AG10803 (cell line): ENCODE data around the gene SASH1.
A peak's percentile ranks its signal among the peaks of the same experiment; 100 is the strongest.

Source experiments
- DNase-seq: peaks from one replicate; pipeline ENCODE4 v3.0.0; 2010; ENCODE audit warnings: low read depth
- H3K4me3 ChIP-seq: 2 replicates; pipeline ENCODE4 v1.5.1; 2011; ENCODE audit warnings: mild to moderate bottlenecking, low read length, control low read depth
- CTCF ChIP-seq: conservative IDR thresholded peaks from 2 replicates; pipeline ENCODE4 v1.5.1; 2011; ENCODE audit warnings: mild to moderate bottlenecking, low read length, control low read depth, inconsistent platforms

The SASH1 gene

GRCh38 chr6:148509119-148509799 is 166.6 kb downstream of the SASH1 start:
- DNase-seq: peak; percentile 55
- no peak for TF ChIP-seq CTCF
- peak overlapping the region; percentile 78 for H3K4me3 ChIP-seq

GRCh38 chr6:148509800-148510581 is 167.4 kb downstream of the SASH1 start:
- TF ChIP-seq CTCF: no peak
- peak overlapping the region; percentile 78 for H3K4me3 ChIP-seq
- peak; percentile 100 for DNase-seq

GRCh38 chr6:148513145-148514071 is 170.8 kb downstream of the SASH1 start:
- H3K4me3 ChIP-seq: peak overlapping the region; percentile 54
- no peak for TF ChIP-seq CTCF
- peak; percentile 94 for DNase-seq

GRCh38 chr6:148514091-148514845 is 171.6 kb downstream of the SASH1 start:
- peak overlapping the region; percentile 54 for H3K4me3 ChIP-seq
- TF ChIP-seq CTCF: no peak
- peak; percentile 49 for DNase-seq

GRCh38 chr6:148516217-148516616 is 173.6 kb downstream of the SASH1 start:
- no peak for TF ChIP-seq CTCF
- H3K4me3 ChIP-seq: no peak overlapping the region
- DNase-seq: no peak

- no peak for DNase-seq
- H3K4me3 ChIP-seq: no peak overlapping the region
- no peak for TF ChIP-seq CTCF
These were observed 174.0 kb downstream of the SASH1 start for GRCh38 chr6:148516617-148517016.
